ENCODE results near the gene TRIP12. TPM values are rescaled to one million over a fixed set of nuclear protein-coding genes. Genes with fewer than 3 reads are reported as not detected.

The TRIP12 gene
- total and polyA plus RNA-seq, 2 of the 8 experiments (the other 6 are each of a cell fraction or from before 2014, with no cell fraction given) = 23.1 to 174 TPM

DNA sequence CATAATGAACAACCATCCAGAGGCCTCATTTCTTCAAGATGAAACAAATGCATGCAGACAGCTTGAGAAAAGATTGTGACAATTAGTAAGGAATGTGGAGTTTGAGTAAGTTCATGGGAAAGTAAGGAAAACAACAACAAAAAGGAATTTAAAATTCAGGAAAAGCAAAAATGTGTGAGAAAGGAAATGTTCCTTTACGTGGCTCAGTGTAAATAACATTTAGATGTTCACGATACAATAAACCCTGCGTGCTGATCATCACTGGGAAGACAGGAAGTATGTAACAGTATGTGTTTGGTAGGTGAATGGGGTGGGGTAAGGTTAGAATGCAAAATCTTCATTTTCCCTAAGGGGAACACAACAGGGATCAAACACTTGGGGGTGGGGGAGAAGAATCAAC is 72.7 kb downstream of the TRIP12 start (continued):
- TF ChIP-seq TEAD4 (IDR thresholded peaks at IDR 0.05; ENCODE audit: low read depth, low read length) (no peak), SIX5 (IDR thresholded peaks at IDR 0.05; ENCODE audit: low read depth, low read length) (no peak), ASH2L (IDR thresholded peaks at IDR 0.05; ENCODE audit: low read length) (no peak), HDAC6 (IDR thresholded peaks at IDR 0.05; ENCODE audit: low read depth, low read length) (no peak)
- TF ChIP-seq, protein P1, sequence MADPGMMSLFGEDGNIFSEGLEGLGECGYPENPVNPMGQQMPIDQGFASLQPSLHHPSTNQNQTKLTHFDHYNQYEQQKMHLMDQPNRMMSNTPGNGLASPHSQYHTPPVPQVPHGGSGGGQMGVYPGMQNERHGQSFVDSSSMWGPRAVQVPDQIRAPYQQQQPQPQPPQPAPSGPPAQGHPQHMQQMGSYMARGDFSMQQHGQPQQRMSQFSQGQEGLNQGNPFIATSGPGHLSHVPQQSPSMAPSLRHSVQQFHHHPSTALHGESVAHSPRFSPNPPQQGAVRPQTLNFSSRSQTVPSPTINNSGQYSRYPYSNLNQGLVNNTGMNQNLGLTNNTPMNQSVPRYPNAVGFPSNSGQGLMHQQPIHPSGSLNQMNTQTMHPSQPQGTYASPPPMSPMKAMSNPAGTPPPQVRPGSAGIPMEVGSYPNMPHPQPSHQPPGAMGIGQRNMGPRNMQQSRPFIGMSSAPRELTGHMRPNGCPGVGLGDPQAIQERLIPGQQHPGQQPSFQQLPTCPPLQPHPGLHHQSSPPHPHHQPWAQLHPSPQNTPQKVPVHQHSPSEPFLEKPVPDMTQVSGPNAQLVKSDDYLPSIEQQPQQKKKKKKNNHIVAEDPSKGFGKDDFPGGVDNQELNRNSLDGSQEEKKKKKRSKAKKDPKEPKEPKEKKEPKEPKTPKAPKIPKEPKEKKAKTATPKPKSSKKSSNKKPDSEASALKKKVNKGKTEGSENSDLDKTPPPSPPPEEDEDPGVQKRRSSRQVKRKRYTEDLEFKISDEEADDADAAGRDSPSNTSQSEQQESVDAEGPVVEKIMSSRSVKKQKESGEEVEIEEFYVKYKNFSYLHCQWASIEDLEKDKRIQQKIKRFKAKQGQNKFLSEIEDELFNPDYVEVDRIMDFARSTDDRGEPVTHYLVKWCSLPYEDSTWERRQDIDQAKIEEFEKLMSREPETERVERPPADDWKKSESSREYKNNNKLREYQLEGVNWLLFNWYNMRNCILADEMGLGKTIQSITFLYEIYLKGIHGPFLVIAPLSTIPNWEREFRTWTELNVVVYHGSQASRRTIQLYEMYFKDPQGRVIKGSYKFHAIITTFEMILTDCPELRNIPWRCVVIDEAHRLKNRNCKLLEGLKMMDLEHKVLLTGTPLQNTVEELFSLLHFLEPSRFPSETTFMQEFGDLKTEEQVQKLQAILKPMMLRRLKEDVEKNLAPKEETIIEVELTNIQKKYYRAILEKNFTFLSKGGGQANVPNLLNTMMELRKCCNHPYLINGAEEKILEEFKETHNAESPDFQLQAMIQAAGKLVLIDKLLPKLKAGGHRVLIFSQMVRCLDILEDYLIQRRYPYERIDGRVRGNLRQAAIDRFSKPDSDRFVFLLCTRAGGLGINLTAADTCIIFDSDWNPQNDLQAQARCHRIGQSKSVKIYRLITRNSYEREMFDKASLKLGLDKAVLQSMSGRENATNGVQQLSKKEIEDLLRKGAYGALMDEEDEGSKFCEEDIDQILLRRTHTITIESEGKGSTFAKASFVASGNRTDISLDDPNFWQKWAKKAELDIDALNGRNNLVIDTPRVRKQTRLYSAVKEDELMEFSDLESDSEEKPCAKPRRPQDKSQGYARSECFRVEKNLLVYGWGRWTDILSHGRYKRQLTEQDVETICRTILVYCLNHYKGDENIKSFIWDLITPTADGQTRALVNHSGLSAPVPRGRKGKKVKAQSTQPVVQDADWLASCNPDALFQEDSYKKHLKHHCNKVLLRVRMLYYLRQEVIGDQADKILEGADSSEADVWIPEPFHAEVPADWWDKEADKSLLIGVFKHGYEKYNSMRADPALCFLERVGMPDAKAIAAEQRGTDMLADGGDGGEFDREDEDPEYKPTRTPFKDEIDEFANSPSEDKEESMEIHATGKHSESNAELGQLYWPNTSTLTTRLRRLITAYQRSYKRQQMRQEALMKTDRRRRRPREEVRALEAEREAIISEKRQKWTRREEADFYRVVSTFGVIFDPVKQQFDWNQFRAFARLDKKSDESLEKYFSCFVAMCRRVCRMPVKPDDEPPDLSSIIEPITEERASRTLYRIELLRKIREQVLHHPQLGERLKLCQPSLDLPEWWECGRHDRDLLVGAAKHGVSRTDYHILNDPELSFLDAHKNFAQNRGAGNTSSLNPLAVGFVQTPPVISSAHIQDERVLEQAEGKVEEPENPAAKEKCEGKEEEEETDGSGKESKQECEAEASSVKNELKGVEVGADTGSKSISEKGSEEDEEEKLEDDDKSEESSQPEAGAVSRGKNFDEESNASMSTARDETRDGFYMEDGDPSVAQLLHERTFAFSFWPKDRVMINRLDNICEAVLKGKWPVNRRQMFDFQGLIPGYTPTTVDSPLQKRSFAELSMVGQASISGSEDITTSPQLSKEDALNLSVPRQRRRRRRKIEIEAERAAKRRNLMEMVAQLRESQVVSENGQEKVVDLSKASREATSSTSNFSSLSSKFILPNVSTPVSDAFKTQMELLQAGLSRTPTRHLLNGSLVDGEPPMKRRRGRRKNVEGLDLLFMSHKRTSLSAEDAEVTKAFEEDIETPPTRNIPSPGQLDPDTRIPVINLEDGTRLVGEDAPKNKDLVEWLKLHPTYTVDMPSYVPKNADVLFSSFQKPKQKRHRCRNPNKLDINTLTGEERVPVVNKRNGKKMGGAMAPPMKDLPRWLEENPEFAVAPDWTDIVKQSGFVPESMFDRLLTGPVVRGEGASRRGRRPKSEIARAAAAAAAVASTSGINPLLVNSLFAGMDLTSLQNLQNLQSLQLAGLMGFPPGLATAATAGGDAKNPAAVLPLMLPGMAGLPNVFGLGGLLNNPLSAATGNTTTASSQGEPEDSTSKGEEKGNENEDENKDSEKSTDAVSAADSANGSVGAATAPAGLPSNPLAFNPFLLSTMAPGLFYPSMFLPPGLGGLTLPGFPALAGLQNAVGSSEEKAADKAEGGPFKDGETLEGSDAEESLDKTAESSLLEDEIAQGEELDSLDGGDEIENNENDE (IDR thresholded peaks at IDR 0.05; ENCODE audit: insufficient replicate concordance, low read length) = no peak
- TF ChIP-seq, protein P2, sequence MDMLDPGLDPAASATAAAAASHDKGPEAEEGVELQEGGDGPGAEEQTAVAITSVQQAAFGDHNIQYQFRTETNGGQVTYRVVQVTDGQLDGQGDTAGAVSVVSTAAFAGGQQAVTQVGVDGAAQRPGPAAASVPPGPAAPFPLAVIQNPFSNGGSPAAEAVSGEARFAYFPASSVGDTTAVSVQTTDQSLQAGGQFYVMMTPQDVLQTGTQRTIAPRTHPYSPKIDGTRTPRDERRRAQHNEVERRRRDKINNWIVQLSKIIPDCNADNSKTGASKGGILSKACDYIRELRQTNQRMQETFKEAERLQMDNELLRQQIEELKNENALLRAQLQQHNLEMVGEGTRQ (IDR thresholded peaks at IDR 0.05; ENCODE audit: low read length) = no peak
